Measurements from ENCODE around the gene ACAD10.

GRCh38 chr12:111777345-111778045 is 91.6 kb downstream of the ACAD10 start:
- TF ChIP-seq CTCF (IDR thresholded peaks at IDR 0.05; ENCODE audit: insufficient read depth, low read depth, low read length): no peak
- TF ChIP-seq EZH2 (IDR thresholded peaks at IDR 0.05; ENCODE audit: insufficient read depth, low read length): no peak
